DND-41 (cell line): ENCODE results near the gene CCL17.

Experiments
- CTCF ChIP-seq: IDR thresholded peaks from 2 replicates; pipeline ENCODE4 v1.5.1; 2012; ENCODE audit warnings: borderline replicate concordance, low read length, moderate library complexity, mild to moderate bottlenecking; ENCODE audit not compliant: poor library complexity, severe bottlenecking; ENCODE audit errors: extremely low read depth
- EZH2 ChIP-seq: IDR thresholded peaks from 3 replicates; pipeline ENCODE4 v1.6.1; 2012; ENCODE audit warnings: borderline replicate concordance, low read depth, mild to moderate bottlenecking, moderate library complexity, low read length, inconsistent platforms; ENCODE audit not compliant: severe bottlenecking

- TF ChIP-seq CTCF (no peak), EZH2 (no peak)
Measured at GRCh38 chr16:57409065-57409464, 4.5 kb downstream of the CCL17 start.
